Inflammatory macrophage treated with lipopolysaccharide for 1 hour (primary cell): ENCODE data around the gene KCNJ6.
"Not testable (repeated sequence)": the region's sequence is repeated elsewhere in the genome, so short reads cannot be mapped to it uniquely, and the experiment has no call there.

Experiments used
- DNase-seq, 2 donors: peaks; one replicate each; pipeline ENCODE4 v3.0.0-alpha.2; 2020 to 2022

Gene KCNJ6

DNA sequence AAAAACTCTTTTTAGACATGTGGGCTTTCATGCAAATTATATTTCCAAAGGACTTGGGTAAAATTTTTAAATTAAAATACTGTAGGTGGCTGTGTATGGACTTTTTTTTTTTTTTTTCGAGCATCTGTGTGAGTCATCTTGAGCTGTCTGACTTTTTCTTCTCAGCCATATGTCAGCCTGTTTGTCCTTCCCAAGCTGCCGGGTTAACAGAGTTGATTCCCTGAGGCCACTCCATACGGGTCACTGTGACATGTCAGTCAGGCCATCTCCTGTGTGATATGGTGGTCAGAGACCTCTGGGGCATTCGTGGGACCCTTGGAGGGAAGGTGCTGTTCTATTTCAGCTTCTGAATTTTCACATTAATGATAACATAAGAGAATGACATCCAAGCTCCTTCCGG lies 148.3 kb downstream of the KCNJ6 start:
- DNase-seq, result no peak

DNA sequence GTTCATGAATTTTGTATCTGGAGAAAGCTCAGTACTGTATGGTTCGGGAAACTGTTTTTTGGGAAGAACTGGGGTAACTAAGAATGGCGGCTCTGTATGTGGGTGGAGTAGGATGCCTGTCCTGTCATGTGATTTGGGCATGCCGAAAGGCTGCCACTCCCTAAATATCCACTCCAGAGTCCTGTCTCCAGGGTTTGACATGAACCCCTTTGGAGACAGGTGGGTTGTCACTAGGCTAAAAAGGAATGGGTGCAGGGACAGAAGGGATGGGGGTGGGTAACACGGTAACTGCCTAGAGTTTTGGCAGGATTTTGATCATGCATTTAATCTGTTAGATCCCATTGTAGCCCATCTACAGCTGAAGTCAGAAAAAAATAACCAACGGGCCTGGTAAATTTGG lies 150.1 kb downstream of the KCNJ6 start:
- no peak for DNase-seq

DNA sequence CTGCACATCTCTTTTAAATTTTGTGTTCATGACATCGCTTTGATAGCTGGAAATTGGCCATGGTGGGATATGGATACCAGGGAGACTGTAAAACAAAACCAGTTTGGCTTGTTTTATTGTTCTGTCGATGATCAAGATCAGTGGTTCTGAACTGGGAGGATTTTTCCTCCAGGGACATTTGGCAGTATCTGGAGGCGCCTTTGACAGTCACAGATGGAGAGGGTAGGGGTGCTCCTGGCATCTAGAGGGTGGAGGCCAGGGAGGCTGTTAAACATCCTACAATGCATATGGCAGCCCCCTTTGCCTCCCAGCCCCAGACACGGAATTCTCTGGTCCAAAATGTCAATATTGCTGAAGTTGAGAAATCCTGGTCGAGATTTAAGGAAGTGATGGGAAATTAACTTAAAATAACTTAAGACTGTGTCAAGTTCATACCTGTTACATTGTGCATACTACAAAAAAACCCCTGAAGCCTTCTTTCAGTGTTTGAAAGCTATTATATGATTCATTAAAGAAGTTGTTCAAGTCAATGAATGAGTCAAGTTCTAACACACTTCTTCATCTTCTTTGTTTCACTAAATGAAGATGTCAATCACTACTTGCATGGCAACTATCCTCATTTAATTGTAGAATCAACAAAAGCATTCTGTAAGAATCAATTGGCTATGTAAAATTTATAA lies 150.9 kb downstream of the KCNJ6 start:
- DNase-seq, result no peak

DNA sequence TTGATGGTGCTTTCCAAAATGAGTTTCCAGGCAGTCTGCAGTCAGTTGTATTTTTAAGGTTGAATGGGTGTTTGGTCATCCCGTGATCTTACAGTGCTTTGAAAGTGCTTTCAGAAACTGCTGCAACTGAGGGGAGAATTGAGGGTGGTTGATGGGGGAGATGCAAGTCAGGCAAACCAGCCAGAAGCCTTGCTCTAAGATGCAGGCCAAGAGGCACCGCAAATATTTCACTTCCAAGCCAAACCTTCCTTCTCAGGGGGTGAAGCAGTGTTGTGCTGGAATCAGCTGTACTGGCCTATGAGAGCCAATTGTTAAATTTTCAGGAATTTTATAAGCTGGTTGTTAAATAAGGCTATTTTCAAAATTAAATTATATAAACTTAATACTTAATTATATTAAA lies 151.6 kb downstream of the KCNJ6 start:
- DNase-seq, result no peak

DNA sequence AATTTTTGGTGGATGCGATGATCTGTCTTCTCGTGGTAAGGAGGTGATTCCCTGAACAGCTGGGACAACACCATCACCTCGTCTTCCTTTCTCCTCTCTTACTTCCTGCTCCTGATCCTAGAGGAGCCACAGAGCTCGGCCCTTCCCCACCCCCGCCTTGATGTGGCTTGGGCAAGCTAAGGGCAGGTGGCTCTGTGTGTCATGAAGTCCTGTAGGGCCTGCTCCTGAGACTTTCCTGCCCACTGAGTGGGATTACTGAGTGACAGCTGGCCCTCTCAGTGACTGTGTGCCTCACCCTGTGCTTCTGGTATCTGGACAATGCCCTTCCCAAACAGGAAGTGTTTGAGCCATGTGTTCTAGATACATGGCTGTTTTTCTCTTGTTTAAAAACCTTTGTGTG lies 153.0 kb downstream of the KCNJ6 start:
- DNase-seq, result no peak

DNA sequence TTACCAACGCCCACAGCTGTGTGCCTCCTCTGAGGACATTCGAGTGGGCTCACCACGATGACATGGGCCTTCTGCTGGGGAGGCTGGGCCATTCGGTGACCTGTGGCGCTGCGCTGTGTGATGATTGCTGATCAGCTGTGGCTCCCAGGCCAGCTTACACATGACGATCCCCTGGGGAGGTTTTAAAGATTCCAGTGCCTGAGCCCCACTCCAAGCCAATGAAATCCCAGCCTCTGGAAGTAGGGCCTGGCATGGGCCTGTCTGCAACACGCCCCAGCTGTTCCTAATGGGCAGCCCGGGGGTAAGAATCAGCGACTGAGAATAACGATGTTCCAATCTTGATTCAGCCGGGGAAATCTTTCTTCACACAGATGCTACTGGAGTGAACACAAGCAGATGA lies 153.7 kb downstream of the KCNJ6 start:
- no peak for DNase-seq

DNA sequence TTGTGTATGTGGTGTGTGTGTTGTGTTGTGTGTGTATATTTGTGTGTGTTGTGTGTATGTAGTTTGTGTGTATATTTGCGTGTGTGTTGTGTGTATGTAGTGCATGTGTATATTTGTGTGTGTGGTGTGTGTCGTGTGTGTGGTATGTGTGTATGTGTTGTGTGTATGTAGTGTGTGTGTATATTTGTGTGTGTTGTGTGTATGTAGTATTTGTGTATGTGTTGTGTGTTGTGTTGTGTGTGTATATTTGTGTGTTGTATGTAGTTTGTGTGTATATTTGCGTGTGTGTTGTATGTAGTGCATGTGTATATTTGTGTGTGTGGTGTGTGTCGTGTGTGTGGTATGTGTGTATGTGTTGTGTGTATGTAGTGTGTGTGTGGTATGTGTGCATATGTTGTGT lies 154.9 kb downstream of the KCNJ6 start:
- DNase-seq, result not testable (repeated sequence)

DNA sequence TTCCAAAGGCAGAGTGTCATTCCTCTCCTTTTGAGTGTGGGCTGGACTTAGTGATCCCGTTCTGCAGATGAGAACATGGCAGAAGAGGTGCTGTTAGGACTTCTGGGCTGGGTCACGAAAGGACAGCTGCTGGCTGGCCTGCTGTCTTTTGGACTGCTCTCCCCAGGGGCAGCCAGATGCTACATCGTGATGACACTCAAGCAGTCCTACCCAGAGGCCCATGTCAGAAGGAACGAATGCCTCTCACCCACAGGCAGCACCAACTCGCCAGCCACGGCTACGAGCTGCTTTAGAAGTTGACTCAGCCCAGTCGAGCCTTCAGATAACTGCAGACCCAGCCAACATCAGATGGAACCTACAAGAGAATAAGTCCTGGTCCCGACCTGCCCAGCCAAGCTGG lies 156.5 kb downstream of the KCNJ6 start:
- no peak for DNase-seq

DNA sequence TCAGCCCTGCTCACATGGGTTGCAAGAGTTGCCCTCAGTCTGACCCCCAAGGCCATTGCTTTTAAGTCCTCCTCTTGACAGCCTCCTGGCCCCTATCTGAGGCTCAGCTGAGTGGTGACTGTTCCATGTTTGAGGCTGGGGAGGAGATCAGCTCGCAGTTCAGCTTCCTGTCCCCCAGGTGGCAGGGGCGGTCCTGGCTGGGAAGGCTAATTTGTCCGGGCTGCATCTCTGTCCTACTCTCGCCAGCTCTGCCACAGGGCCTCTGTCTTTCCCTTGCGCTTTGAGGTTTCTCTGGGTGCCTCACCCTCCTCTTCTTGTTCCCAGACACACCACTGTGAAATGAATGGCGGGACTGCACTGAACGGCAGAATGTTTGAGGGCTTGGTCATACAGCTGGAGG lies 157.3 kb downstream of the KCNJ6 start:
- DNase-seq, result peak; percentile 12 to 41

DNA sequence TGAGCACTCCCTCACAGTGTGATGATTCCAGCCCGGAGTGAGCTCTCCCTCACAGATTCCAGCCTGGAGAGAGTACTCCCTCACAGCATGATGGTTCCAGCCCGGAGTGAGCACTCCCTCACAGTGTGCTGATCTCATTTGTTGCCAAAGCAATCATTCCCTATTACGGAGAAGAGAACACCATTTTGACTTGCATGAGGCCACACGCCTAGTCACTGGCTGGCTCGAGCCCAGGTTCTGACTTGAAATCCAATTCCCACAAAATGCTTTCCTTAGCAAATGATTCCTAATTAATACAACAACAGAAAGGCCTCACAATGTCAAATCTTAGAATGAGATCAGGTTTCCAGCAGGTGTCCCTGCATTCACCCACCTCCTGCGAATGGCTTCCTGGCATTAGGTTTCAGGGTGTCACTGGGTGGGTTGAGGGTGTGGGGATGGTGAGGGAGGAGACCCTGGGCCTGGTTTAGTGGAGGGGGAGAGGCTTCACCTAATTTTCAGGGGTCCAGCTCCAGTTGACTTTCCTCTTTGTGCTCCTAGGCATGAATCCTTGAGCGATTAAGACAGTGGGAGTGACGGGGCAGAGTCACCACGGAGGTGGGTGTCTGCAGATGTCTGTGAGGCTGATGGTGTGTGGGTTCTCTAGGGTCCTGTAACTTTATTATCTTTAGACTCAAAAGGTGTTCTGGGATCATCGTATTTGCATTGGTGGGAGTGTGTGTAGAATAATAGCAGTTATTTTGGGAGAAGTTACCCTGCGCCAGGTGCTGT lies 158.5 kb downstream of the KCNJ6 start:
- no peak for DNase-seq

DNA sequence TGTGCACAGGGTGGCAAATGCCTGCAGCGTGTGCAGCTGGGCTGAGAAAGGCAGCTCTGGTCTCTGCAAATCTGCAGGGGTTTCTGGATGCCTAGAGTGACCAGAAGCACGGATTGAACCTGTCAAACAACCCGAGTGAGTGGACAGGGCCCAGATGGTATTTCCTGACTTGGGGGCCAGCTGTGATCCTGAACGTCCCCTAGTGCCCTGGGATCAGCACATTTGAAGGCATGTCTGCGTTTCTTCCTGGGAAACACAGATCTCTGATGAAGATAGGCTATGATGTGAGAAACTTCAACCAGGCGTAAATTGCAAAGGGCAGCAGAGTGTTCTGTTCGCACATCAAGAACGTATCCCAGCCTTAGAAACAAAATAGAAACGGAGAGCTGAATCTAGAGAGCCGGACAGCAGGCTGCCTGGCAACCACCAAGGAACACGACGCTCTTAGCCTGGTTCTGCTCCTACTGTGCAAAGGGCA lies 163.1 kb downstream of the KCNJ6 start:
- DNase-seq, result no peak

DNA sequence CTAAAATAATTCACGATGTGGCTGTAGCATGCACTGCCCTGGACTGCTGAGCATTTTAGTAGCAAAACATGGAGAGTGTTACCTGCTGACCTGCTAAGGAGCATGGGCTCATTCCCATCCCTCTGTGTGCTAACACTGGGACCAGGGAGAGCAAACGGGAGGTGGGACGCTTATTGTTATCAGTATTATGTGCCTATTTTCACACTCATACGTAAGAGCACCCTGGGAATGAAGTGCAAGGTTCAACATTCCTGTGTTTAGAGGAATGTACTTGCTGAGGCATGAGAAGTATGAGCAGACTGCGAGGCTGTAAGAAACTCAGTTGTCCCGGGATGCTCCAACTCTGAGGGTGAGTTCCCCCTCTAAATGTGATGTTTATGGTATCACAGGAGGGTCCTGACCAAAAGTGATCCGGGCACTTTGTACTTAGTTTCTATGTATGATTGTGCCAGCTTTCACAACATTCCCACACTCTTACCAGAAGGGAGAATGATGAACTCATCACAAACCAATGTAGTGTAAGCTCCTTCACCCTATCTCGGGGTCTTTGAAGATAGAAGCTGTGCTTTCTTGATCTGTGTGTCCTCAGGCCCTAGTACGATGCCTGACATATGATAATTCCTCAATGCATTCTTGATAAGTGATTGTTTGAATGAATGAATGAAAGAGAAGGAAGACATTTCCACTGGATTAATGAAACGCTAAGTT lies 164.8 kb downstream of the KCNJ6 start:
- no peak for DNase-seq

DNA sequence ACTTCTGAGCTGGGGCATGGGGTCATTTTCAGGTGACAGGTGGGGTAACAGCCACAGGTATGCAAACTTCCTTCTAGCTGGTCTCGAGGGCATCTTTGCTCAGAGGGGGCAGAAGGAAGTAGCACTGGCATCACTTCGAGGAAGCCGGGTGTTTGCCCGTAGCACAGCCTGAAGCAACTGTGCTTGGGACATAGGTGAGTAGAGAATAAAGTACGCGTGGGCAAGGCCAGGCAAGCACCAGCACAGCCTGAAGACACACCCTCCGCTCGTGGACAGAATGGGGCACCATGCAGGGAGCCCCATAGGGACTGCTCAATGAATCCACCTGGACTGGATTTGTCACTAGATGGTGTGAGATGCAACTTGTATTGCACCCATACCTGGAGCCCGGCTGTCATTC lies 167.1 kb downstream of the KCNJ6 start:
- DNase-seq, result no peak

DNA sequence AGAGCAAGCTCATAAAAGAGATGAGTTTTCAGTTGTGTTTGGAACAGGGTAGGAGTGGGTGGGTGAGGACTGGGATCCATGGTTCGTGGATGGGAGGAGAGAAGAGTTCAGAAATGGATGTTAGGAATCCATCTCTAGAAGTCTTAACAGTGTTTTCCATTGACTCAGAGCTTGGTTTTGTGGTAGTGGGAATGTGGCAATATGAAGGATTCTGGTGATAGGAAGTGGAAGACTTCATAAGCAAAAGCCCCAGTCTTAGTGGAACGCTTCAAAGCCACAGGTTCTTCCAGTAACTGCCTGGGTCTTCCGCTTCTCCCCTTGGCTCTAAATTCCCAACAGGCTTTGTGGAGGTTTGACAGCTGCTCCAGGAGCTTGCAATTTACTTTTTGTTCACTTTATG lies 167.9 kb downstream of the KCNJ6 start:
- DNase-seq, result no peak

DNA sequence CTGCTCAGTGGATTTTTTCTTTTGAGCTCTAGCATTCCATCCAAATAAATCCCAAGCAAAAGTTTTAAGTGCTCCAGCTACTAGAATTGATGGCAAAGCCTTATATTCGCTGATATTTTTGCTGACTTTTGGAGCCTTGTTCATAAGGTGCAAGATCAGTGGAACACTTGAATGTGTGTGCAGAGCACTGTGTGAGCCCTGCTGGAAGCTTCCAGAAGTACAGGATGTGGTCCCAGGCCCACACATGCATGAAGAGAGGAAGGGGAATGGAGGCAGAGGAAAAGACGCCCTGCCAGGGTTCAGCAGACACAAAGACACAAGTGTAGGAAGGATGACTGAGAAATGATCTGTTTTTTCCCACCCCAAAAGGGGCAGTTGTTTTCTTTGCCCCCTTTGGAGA lies 169.4 kb downstream of the KCNJ6 start:
- DNase-seq, result no peak

DNA sequence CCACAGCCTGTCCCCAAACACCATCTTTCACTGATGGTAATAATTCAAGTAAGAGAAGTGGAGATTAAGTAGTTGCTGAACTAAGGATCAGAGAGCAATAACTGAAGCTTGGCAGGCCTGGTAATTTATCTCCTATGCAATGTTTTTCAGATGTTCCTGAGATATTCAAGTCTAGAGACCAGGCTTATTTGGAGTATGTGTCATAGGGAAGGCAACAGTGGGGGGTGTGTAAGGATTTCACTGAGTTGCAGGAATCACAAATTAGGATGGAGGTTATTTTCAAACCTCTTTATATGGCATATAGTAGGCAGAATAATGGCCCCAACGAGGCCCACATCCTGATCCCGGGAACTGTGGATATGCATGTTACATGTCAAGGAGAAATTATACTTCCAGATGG lies 171.7 kb downstream of the KCNJ6 start:
- DNase-seq, result no peak

DNA sequence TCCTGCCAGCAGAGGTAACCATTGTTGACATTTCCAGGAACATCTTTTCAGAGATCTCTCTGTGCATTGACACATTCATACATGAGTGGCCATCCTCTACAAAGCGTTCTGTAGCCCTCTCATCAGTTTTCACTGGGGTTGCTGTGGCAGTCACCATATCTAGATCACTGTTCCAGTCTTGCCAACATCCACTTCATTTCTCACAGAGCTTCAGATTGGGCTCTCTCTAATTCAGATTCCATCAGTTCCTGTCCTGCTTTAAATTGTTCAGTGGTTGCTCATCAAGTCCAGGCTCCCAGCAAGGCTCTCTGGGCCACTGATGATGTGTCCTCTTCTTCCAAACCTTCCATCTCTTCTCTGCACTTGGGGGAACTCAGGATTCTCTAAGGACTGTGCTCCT lies 173.7 kb downstream of the KCNJ6 start:
- DNase-seq, result no peak

DNA sequence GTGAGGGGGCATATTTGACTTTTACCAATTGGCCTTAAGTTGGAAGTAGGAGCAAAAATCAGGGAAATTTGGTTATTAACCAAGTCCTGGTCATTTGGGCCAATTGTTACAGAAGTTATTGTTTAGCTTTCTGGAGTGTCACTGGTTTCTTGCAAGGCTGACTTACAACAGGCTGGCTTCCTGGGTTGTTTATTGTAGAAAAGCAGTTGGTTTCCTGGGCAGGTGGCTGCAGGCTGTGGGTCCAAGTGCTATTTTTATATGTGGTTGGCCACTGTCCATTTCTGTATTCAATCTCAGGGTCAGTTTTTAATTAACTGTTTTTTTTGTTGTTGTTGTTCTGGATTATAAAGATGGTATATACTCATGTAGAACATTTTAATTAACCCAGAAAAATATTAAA lies 174.1 kb downstream of the KCNJ6 start:
- no peak for DNase-seq

DNA sequence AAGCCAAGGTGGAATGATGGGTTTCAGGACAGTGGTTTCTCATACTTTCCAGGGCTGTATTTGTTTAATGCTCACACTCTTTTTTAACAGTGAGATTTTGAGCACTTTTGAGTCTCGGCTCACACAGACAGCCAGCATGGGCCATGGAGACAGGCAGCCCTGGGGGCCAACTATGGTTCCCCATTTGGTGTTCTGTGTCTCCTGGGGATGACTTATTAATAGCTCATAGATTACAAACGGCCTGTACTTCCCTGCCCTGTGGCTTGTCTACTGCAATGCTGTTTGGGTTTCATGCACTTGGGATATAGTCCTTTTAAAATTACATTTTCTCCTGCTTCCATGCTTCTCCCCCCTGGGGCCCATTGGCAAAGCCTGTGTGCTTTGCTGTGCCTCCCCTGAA lies 178.3 kb downstream of the KCNJ6 start:
- DNase-seq, result no peak

DNA sequence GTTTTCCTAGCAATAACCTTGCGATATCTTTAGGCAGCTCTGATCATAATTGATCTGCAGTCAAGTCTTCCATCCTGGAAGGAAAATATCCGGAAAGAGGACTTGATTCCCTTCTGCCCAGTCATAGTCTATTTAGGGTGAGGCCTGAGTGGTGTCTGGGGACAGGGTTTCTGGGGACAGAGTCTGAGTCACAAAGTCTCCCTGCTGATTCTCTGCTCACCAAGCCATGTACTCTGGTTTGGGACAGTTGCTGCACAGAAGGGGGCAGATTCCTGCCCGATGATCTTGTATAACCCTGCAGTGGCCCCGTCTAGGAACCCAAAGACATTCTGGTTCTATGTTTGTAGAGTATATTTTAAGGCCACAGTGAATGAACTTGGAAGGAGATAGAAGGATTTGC lies 178.8 kb downstream of the KCNJ6 start:
- no peak for DNase-seq

DNA sequence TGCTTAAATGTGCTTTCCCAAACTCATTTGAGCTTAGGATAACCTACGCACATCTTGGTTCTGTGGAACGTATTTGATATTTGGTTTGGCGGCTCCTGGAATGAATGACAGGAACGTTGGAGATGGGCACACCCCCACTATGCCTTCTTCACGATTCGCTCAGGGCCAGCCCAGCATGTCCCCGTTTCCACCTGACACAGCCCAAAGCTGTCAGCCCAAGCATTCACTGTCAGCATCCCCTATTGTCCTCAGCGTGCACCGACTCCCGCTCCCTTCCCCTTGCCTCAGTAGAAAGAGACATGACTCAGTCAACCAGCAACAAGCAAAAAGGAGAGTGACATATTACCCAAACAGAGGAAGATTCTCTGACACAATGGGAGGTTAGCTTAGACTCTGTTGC lies 181.4 kb downstream of the KCNJ6 start:
- no peak for DNase-seq

DNA sequence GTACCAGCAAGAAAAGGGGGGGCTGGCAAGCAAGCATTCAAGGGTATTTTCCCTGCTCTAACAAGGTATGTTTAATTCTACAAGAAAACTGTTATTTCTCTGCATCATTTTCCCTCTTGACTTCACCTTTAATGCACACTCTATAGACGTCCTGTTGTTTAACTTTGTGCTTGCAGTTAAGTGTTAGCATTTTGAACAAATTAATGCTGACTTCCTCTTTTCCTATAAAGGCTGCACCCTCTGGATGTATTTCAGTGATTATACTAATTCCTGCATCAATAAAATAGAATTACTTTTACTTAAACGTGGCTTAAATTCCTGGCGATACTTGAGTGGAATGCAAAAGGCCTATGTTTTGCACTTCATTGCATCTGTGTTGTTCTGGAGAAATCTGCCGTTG lies 183.3 kb downstream of the KCNJ6 start:
- no peak for DNase-seq

DNA sequence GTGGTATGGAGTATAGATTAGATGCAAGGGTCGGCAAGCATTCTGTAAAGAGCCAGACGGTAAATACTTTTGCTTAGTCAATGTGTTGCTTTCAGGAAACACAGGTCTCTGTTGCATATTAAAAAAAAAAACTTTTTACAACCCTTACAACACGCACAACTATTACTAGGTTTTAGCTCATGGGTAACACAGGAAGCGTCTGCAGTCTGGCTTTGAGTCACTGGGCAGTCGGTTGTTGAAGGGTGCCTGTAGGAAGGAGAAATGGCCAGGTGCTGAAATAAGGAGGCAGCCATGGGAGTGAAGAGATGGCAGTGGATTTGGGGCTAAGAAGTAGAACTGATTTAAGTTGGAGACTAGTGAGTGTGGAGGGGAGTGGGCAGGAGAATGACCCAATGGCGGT lies 192.1 kb downstream of the KCNJ6 start:
- DNase-seq, result no peak

DNA sequence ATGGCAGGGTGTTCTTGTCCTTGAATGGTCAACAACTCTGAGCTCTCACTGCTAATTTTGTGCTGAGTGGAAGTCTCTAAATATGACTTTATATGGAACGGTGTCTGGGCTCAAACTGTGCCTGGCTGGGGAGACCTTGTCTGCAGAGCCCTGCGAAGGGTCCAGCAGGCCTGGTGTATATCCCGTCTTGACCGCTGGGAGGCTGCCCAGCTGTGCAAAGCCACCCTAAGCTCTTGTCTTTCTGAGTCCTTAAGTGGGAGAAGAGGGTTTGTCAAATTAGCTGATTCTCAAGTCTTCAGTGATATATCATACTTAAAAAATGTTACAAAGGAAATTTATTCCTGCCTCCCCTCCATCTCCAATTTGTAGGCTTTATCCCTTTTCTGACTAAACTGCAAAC lies 198.7 kb downstream of the KCNJ6 start:
- DNase-seq, result no peak
